Measurements from ENCODE around the gene RHCG.
"Not testable (repeated sequence)": the region's sequence is repeated elsewhere in the genome, so short reads cannot be mapped to it uniquely, and the experiment has no call there.

Gene RHCG

DNA sequence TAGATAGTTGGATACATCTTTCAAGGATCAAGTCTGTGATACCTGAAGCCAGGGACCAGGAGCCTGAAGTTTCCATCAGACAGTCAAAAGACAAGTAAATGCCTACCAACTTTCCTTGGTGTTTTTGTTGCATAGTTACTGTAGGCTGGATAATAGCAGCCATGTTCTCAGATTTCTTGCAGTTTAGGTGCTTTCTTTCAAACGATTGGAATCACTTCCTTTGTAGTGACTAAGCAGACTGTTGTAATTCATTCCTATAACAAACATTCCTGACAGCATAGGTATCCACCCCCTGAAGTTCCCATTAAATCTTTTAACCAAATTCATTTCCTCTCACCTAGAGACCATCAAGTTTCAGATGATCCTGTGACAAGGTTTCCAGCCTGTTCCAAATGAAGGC lies 27.6 kb downstream of the RHCG start:
- H3K4me2 ChIP-seq (ENCODE audit: low read length, poor library complexity, severe bottlenecking); H2BK120ac ChIP-seq (ENCODE audit: low read depth, low read length); H2AK5ac ChIP-seq (ENCODE audit: low read length, severe bottlenecking); H3K4ac ChIP-seq (ENCODE audit: low read depth in 1 of 2, low read length in 2 of 2); H3K9me3 ChIP-seq (ENCODE audit: control insufficient read depth, low read length); H3K14ac ChIP-seq (ENCODE audit: low read length in 2 of 2); H3K23ac ChIP-seq (ENCODE audit: low read length in 2 of 2); H3K27ac ChIP-seq (ENCODE audit: low read length, poor library complexity, severe bottlenecking); H2BK15ac ChIP-seq (ENCODE audit: low read depth, poor library complexity, severe bottlenecking); H2BK12ac ChIP-seq (ENCODE audit: low read length in 2 of 2); H4K8ac ChIP-seq (ENCODE audit: low read length); H3K79me1 ChIP-seq (replicated peaks; ENCODE audit: low read length, poor library complexity, severe bottlenecking); DNase-seq; H3K4me3 ChIP-seq (ENCODE audit: insufficient read depth in 1 of 2, low read depth in 1 of 2, low read length in 2 of 2); H3K18ac ChIP-seq (ENCODE audit: low read depth in 1 of 2, low read length in 2 of 2); H2AFZ ChIP-seq (ENCODE audit: low read depth, low read length); H3K4me1 ChIP-seq (ENCODE audit: control insufficient read depth, insufficient read depth, low read depth, low read length); H2BK5ac ChIP-seq (ENCODE audit: low read depth, low read length, poor library complexity, severe bottlenecking); H3K36me3 ChIP-seq (ENCODE audit: control insufficient read depth in 1 of 2, insufficient read depth in 2 of 2, low read depth in 1 of 2, low read length in 2 of 2); H4K91ac ChIP-seq (ENCODE audit: low read length); H3K9ac ChIP-seq (ENCODE audit: low read length): not testable (repeated sequence)
- WGBS, result 19% methylated on average over 1 of the region's 1 CpG
- H3K27me3 ChIP-seq (ENCODE audit: control insufficient read depth in 1 of 2, insufficient read depth in 1 of 2, low read length in 2 of 2), result peaks cover 51 to 76% of the 10 kb centered on the region in 2 experiments

DNA sequence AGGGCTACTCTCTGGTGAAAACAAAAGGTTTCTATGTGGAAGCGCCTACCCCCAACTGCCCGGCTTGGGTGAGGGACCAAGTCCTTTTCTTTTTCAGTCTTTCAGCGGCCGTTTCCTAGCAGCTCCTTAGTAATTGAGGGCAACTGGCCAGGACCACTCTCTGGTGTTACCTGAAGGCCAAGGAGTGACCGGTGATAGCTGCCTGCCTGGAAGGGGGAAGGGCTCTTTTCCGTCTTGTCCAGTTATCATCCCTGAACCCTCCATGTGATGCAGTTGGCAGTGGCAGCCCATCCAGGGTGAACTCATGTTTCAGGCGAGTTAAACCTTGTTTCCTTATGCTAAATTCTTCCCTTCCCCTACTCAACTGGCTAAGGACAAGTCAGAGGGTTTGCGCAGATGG lies 33.3 kb downstream of the RHCG start:
- no peaks in the 10 kb centered on the region for H3K36me3 ChIP-seq (ENCODE audit: control insufficient read depth in 1 of 2, insufficient read depth in 2 of 2, low read depth in 1 of 2, low read length in 2 of 2)
- H3K9ac ChIP-seq (ENCODE audit: low read length), result no peak overlapping the region
- H3K4me1 ChIP-seq (ENCODE audit: control insufficient read depth, insufficient read depth, low read depth, low read length), result no peaks in the 10 kb centered on the region
- no peak overlapping the region for H3K4me2 ChIP-seq (ENCODE audit: low read length, poor library complexity, severe bottlenecking)
- H3K79me1 ChIP-seq (replicated peaks; ENCODE audit: low read length, poor library complexity, severe bottlenecking), result no peaks in the 10 kb centered on the region
- H3K27me3 ChIP-seq (ENCODE audit: control insufficient read depth in 1 of 2, insufficient read depth in 1 of 2, low read length in 2 of 2), result peaks cover 55 to 69% of the 10 kb centered on the region in 2 experiments
- no peak overlapping the region for H4K8ac ChIP-seq (ENCODE audit: low read length)
- no peak overlapping the region for H2BK15ac ChIP-seq (ENCODE audit: low read depth, poor library complexity, severe bottlenecking)
- no peak overlapping the region for H3K14ac ChIP-seq (ENCODE audit: low read length in 2 of 2)
- WGBS, result 79% methylated on average over 7 of the region's 8 CpGs
- no peak overlapping the region for H3K23ac ChIP-seq (ENCODE audit: low read length in 2 of 2)
- no peak overlapping the region for H3K18ac ChIP-seq (ENCODE audit: low read depth in 1 of 2, low read length in 2 of 2)
- H3K27ac ChIP-seq (ENCODE audit: low read length, poor library complexity, severe bottlenecking), result no peak overlapping the region
- H2AFZ ChIP-seq (ENCODE audit: low read depth, low read length), result no peak overlapping the region
- no peak overlapping the region for H2BK120ac ChIP-seq (ENCODE audit: low read depth, low read length)
- DNase-seq, result no peak
- no peak overlapping the region for H2AK5ac ChIP-seq (ENCODE audit: low read length, severe bottlenecking)
- H2BK12ac ChIP-seq (ENCODE audit: low read length in 2 of 2), result no peak overlapping the region
- no peak overlapping the region for H2BK5ac ChIP-seq (ENCODE audit: low read depth, low read length, poor library complexity, severe bottlenecking)
- H3K4ac ChIP-seq (ENCODE audit: low read depth in 1 of 2, low read length in 2 of 2), result no peak overlapping the region
- H3K4me3 ChIP-seq (ENCODE audit: insufficient read depth in 1 of 2, low read depth in 1 of 2, low read length in 2 of 2), result no peak overlapping the region
- no peaks in the 10 kb centered on the region for H3K9me3 ChIP-seq (ENCODE audit: control insufficient read depth, low read length)
- H4K91ac ChIP-seq (ENCODE audit: low read length), result no peak overlapping the region

DNA sequence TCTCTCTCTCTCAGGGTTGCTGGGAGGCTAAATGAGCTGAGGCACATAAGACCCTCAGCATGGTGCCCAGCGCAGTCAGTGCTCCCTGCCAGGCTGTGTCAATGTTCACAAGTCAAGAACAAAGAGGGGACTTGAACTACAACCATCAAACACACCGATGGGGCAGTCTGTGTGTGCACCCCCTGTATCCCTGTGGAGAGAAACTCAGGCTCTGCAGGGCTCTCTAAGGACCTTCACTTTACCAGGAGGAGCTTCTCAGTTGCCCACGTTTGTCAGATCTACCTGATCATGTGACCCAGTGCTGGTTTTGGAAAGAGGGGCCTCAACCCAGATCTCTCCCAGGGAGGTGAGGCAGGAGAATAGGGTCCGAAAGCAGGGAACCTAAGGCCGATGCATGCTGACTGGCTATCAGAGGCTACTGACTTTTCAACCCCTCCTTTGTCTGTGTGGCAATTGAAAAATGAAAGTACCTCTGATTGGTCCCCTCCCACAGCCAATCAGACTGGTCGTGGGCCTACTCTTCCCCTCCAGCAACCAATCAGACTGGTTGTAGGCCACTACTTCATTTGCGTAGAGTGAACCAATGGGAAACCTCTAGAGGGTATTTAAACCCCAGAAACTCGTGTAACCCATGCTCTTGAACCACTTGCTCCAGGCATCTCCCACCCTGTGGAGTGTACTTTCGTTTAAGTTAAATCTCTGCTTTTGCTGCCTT lies 34.0 kb downstream of the RHCG start:
- Histone ChIP-seq H2AK5ac (ENCODE audit: low read length, severe bottlenecking) (no peak overlapping the region), H4K8ac (ENCODE audit: low read length) (no peak overlapping the region), H4K91ac (ENCODE audit: low read length) (no peak overlapping the region), H3K9me3 (ENCODE audit: control insufficient read depth, low read length) (peaks cover 1% of the 10 kb centered on the region), H3K27ac (ENCODE audit: low read length, poor library complexity, severe bottlenecking) (no peak overlapping the region), H3K4me1 (ENCODE audit: control insufficient read depth, insufficient read depth, low read depth, low read length) (no peaks in the 10 kb centered on the region), H3K4ac (ENCODE audit: low read depth in 1 of 2, low read length in 2 of 2) (no peak overlapping the region), H2BK5ac (ENCODE audit: low read depth, low read length, poor library complexity, severe bottlenecking) (no peak overlapping the region), H3K14ac (ENCODE audit: low read length in 2 of 2) (no peak overlapping the region), H3K79me1 (replicated peaks; ENCODE audit: low read length, poor library complexity, severe bottlenecking) (no peaks in the 10 kb centered on the region), H2AFZ (ENCODE audit: low read depth, low read length) (no peak overlapping the region), H3K4me2 (ENCODE audit: low read length, poor library complexity, severe bottlenecking) (no peak overlapping the region), H3K18ac (ENCODE audit: low read depth in 1 of 2, low read length in 2 of 2) (no peak overlapping the region), H3K27me3 (ENCODE audit: control insufficient read depth in 1 of 2, insufficient read depth in 1 of 2, low read length in 2 of 2) (peaks cover 58 to 72% of the 10 kb centered on the region in 2 experiments), H3K4me3 (ENCODE audit: insufficient read depth in 1 of 2, low read depth in 1 of 2, low read length in 2 of 2) (no peak overlapping the region), H3K9ac (ENCODE audit: low read length) (no peak overlapping the region), H2BK15ac (ENCODE audit: low read depth, poor library complexity, severe bottlenecking) (no peak overlapping the region), H3K23ac (ENCODE audit: low read length in 2 of 2) (no peak overlapping the region), H2BK120ac (ENCODE audit: low read depth, low read length) (no peak overlapping the region), H2BK12ac (ENCODE audit: low read length in 2 of 2) (no peak overlapping the region), H3K36me3 (ENCODE audit: control insufficient read depth in 1 of 2, insufficient read depth in 2 of 2, low read depth in 1 of 2, low read length in 2 of 2) (no peaks in the 10 kb centered on the region)
- DNase-seq, result no peak
- WGBS, result 81% methylated on average over 9 of the region's 9 CpGs

DNA sequence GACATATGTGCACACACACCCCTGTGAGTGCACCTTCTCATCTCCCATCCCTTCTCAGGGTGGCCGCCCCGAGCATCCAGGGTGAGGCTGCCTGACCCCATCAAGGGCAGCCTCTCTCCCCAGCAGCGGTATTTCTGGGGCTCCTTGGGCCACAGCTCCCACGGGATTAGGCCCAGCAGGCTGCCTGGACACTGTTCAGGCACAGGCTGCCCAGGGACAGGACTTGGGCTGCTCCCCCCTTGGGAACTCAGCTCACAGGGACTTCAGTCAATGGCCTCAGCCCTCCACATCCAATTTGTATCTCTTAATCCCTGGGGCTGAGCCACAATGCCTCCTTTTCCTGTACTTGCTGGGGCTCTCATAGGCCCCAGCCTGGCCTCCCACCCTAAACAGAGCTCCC lies 35.0 kb downstream of the RHCG start:
- 67% methylated on average over 4 of the region's 4 CpGs for WGBS
- H3K23ac ChIP-seq (ENCODE audit: low read length in 2 of 2), result no peak overlapping the region
- no peak overlapping the region for H4K91ac ChIP-seq (ENCODE audit: low read length)

More for the DNA sequence above, 35.0 kb downstream of the RHCG start:
- H3K9me3 ChIP-seq (ENCODE audit: control insufficient read depth, low read length), result peaks cover 11% of the 10 kb centered on the region
- no peak overlapping the region for H3K9ac ChIP-seq (ENCODE audit: low read length)
- H2BK5ac ChIP-seq (ENCODE audit: low read depth, low read length, poor library complexity, severe bottlenecking), result no peak overlapping the region
- no peak overlapping the region for H2AFZ ChIP-seq (ENCODE audit: low read depth, low read length)
- no peak overlapping the region for H3K4me3 ChIP-seq (ENCODE audit: insufficient read depth in 1 of 2, low read depth in 1 of 2, low read length in 2 of 2)
- no peak overlapping the region for H4K8ac ChIP-seq (ENCODE audit: low read length)
- H2AK5ac ChIP-seq (ENCODE audit: low read length, severe bottlenecking), result no peak overlapping the region
- DNase-seq, result no peak
- peaks cover 58 to 69% of the 10 kb centered on the region in 2 experiments for H3K27me3 ChIP-seq (ENCODE audit: control insufficient read depth in 1 of 2, insufficient read depth in 1 of 2, low read length in 2 of 2)
- H3K79me1 ChIP-seq (replicated peaks; ENCODE audit: low read length, poor library complexity, severe bottlenecking), result no peaks in the 10 kb centered on the region
- no peaks in the 10 kb centered on the region for H3K36me3 ChIP-seq (ENCODE audit: control insufficient read depth in 1 of 2, insufficient read depth in 2 of 2, low read depth in 1 of 2, low read length in 2 of 2)
- no peak overlapping the region for H3K27ac ChIP-seq (ENCODE audit: low read length, poor library complexity, severe bottlenecking)
- no peak overlapping the region for H3K14ac ChIP-seq (ENCODE audit: low read length in 2 of 2)
- no peak overlapping the region for H2BK12ac ChIP-seq (ENCODE audit: low read length in 2 of 2)
- H3K4me1 ChIP-seq (ENCODE audit: control insufficient read depth, insufficient read depth, low read depth, low read length), result no peaks in the 10 kb centered on the region
- H2BK120ac ChIP-seq (ENCODE audit: low read depth, low read length), result no peak overlapping the region
- no peak overlapping the region for H2BK15ac ChIP-seq (ENCODE audit: low read depth, poor library complexity, severe bottlenecking)
- no peak overlapping the region for H3K4ac ChIP-seq (ENCODE audit: low read depth in 1 of 2, low read length in 2 of 2)
- H3K18ac ChIP-seq (ENCODE audit: low read depth in 1 of 2, low read length in 2 of 2), result no peak overlapping the region
- no peak overlapping the region for H3K4me2 ChIP-seq (ENCODE audit: low read length, poor library complexity, severe bottlenecking)
